HCT116 (cell line): Measurements from ENCODE around the gene SLC12A8. TPM values are rescaled to one million over a fixed set of nuclear protein-coding genes. Genes with fewer than 3 reads are reported as not detected.

Source experiments
- ATAC-seq: fragments of 200-7000 bp; cut with Tn5 transposase; 2 replicates; pipeline ENCODE4 v1.9.1; 2020; ENCODE audit warnings: mild to moderate bottlenecking, moderate library complexity
- BruUV-seq: library from RNA; stranded (reverse); fragments of 400-500 nt; replicated peaks from 2 replicates; lab custom pipeline; 2021; lab: Mats Ljungman, UMichigan
- CTCF ChIA-PET: fragments of 300-600 bp; sonication (Branson Sonifier 250); formaldehyde crosslinking; loops from one replicate; lab custom pipeline; 2021; ENCODE audit warnings: antibody characterized with exemption; lab: Charles Lee
- POLR2A ChIA-PET: fragments of 300-600, 350-600 bp; sonication (Branson Sonifier 250); formaldehyde crosslinking; loops from one replicate; lab custom pipeline; 2021; ENCODE audit warnings: antibody characterized with exemption; lab: Charles Lee
- RAD21 ChIA-PET, 2 experiments: fragments of 300-600 bp; sonication (Branson Sonifier 250); formaldehyde crosslinking; loops; one replicate each; lab custom pipeline; 2023; ENCODE audit warnings: low total read pairs in 2 of 2; ENCODE audit not compliant: uncharacterized antibody in 2 of 2, unreplicated experiment in 2 of 2, low non-redundant PET in 1 of 2; lab: Charles Lee
- DNase-seq: peaks from one replicate; pipeline ENCODE4 v3.0.0-alpha.2; 2010; ENCODE audit warnings: low read depth, low spot score
- H2AFZ ChIP-seq: fragments of 200-600 bp; shearing (Covaris generic), sonication (generic); 2 replicates; pipeline ENCODE4 v1.6.1; 2017; ENCODE audit warnings: low read depth, mixed run types, mixed read lengths, antibody characterized with exemption, low read length; ENCODE audit not compliant: poor library complexity, severe bottlenecking
- H3K27ac ChIP-seq: 2 replicates; pipeline ENCODE4 v1.5.1; 2012; ENCODE audit warnings: low read depth, low read length
- H3K27me3 ChIP-seq: fragments of 200-600 bp; sonication (generic); 2 replicates; pipeline ENCODE4 v1.6.1; 2016; ENCODE audit warnings: mixed run types, low read length, mixed read lengths; ENCODE audit not compliant: insufficient read depth
- H3K36me3 ChIP-seq, 2 experiments: fragments of 200-500 bp in 1 of 2; fragments of 200-600 bp in 1 of 2; sonication (Bioruptor generic) in 1 of 2; sonication (generic) in 1 of 2; 2 replicates each; pipeline versions ENCODE4 v1.5.1 to v1.6.1; 2014 to 2016; ENCODE audit warnings: low read length in 2 of 2, inconsistent platforms in 1 of 2, mixed read lengths in 1 of 2, mixed run types in 1 of 2; ENCODE audit not compliant: insufficient read depth in 2 of 2, control insufficient read depth in 1 of 2
- H3K4me1 ChIP-seq, 2 experiments: fragments of 200-600 bp in 1 of 2; sonication (generic) in 1 of 2; 2 replicates each; pipeline versions ENCODE4 v1.5.1 to v1.6.1; 2012 to 2017; ENCODE audit warnings: low read length in 2 of 2, inconsistent platforms in 1 of 2, mild to moderate bottlenecking in 1 of 2, mixed read lengths in 1 of 2, mixed run types in 1 of 2, moderate library complexity in 1 of 2; ENCODE audit not compliant: insufficient read depth in 2 of 2, control insufficient read depth in 1 of 2
- H3K4me2 ChIP-seq: fragments of 200-600 bp; sonication (generic); 2 replicates; pipeline ENCODE4 v1.6.1; 2017; ENCODE audit warnings: mixed run types, low read length, mixed read lengths
- H3K4me3 ChIP-seq, 2 experiments: fragments of 200-600 bp in 1 of 2; sonication (generic) in 1 of 2; replicated peaks in 1 of 2; 2 replicates each; pipeline ENCODE4 v1.5.1; 2011 to 2016; ENCODE audit warnings: low read length in 2 of 2, control low read depth in 1 of 2, low read depth in 1 of 2, mild to moderate bottlenecking in 1 of 2, mixed read lengths in 1 of 2, mixed run types in 1 of 2
- H3K79me2 ChIP-seq: fragments of 200-600 bp; sonication (generic); 2 replicates; pipeline ENCODE4 v1.6.1; 2017; ENCODE audit warnings: mild to moderate bottlenecking, mixed run types, low read length, moderate library complexity, mixed read lengths; ENCODE audit not compliant: insufficient read depth
- H3K9ac ChIP-seq: fragments of 200-600 bp; sonication (generic); 2 replicates; pipeline ENCODE4 v1.6.1; 2016; ENCODE audit warnings: low read length, mixed read lengths
- H3K9me2 ChIP-seq: fragments of 200-600 bp; sonication (generic), shearing (Covaris generic); 2 replicates; pipeline ENCODE4 v1.6.1; 2017; ENCODE audit warnings: mixed run types, mild to moderate bottlenecking, moderate library complexity; ENCODE audit not compliant: insufficient read depth
- H3K9me3 ChIP-seq, 2 experiments: fragments of 200-500 bp in 1 of 2; fragments of 200-600 bp in 1 of 2; sonication (Bioruptor generic) in 1 of 2; sonication (generic) in 1 of 2; 2 replicates each; pipeline ENCODE4 v1.6.1; 2014 to 2017; ENCODE audit warnings: low read length in 2 of 2, mixed read lengths in 2 of 2, inconsistent platforms in 1 of 2, low read depth in 1 of 2, mild to moderate bottlenecking in 1 of 2, mixed run types in 1 of 2, moderate library complexity in 1 of 2; ENCODE audit not compliant: control insufficient read depth in 1 of 2, insufficient read depth in 1 of 2
- H4K20me1 ChIP-seq: fragments of 200-600 bp; sonication (generic), shearing (Covaris generic); 2 replicates; pipeline ENCODE4 v1.6.1; 2017; ENCODE audit warnings: mixed run types, mild to moderate bottlenecking, moderate library complexity; ENCODE audit not compliant: insufficient read depth
- ATF3 ChIP-seq: IDR thresholded peaks from 2 replicates; pipeline ENCODE4 v1.6.1; 2012
- CBX3 ChIP-seq: IDR thresholded peaks from 2 replicates; pipeline ENCODE4 v1.6.1; 2012; ENCODE audit warnings: low read depth
- CEBPB ChIP-seq: IDR thresholded peaks from 2 replicates; pipeline ENCODE4 v1.6.1; 2012; ENCODE audit warnings: low read depth
- CTCF ChIP-seq, 3 experiments: fragments of 200-600 bp in 1 of 3; sonication (generic) in 1 of 3; IDR thresholded peaks in 2 of 3; conservative IDR thresholded peaks in 1 of 3; 2 replicates each; pipeline ENCODE4 v1.5.1; 2012 to 2017; ENCODE audit warnings: low read depth in 2 of 3, low read length in 2 of 3, antibody characterized with exemption in 1 of 3, borderline replicate concordance in 1 of 3, control low read depth in 1 of 3, mild to moderate bottlenecking in 1 of 3, mixed read lengths in 1 of 3, mixed run types in 1 of 3, moderate library complexity in 1 of 3; ENCODE audit not compliant: insufficient read depth in 1 of 3
- EGR1 ChIP-seq: IDR thresholded peaks from 2 replicates; pipeline ENCODE4 v1.6.1; 2012; ENCODE audit warnings: low read depth
- EZH2 ChIP-seq: fragments of 200-600 bp; sonication (generic); IDR thresholded peaks from 2 replicates; pipeline ENCODE4 v1.6.1; 2017; ENCODE audit warnings: antibody characterized with exemption, mixed run types
- EZH2phosphoT487 ChIP-seq: fragments of 200-600 bp; IDR thresholded peaks from 2 replicates; pipeline ENCODE4 v1.6.1; 2018; ENCODE audit warnings: antibody characterized with exemption, borderline replicate concordance
- FOSL1 ChIP-seq: IDR thresholded peaks from 2 replicates; pipeline ENCODE4 v1.6.1; 2012; ENCODE audit warnings: low read depth
- JUND ChIP-seq: IDR thresholded peaks from 2 replicates; pipeline ENCODE4 v1.6.1; 2012
- MAX ChIP-seq: IDR thresholded peaks from 2 replicates; pipeline ENCODE4 v1.6.1; 2012
- POLR2AphosphoS5 ChIP-seq: IDR thresholded peaks from 2 replicates; pipeline ENCODE4 v1.6.1; 2011; ENCODE audit warnings: mild to moderate bottlenecking, low read depth, low read length, moderate library complexity
- RAD21 ChIP-seq: IDR thresholded peaks from 2 replicates; pipeline ENCODE4 v1.6.1; 2012; ENCODE audit warnings: low read depth, mild to moderate bottlenecking
- SIN3A ChIP-seq: IDR thresholded peaks from 2 replicates; pipeline ENCODE4 v1.6.1; 2012; ENCODE audit warnings: low read depth
- SP1 ChIP-seq: IDR thresholded peaks from 2 replicates; pipeline ENCODE4 v1.6.1; 2012; ENCODE audit warnings: low read depth
- SRF ChIP-seq: IDR thresholded peaks from 2 replicates; pipeline ENCODE4 v1.6.1; 2012; ENCODE audit warnings: low read depth
- TCF7L2 ChIP-seq: IDR thresholded peaks from 2 replicates; pipeline ENCODE4 v1.7.0; 2011; ENCODE audit warnings: borderline replicate concordance, inconsistent platforms; ENCODE audit not compliant: insufficient read depth, insufficient read length; ENCODE audit errors: extremely low read depth
- YY1 ChIP-seq: IDR thresholded peaks from 2 replicates; pipeline ENCODE4 v1.6.1; 2011; ENCODE audit warnings: low read length, low read depth, moderate library complexity, mild to moderate bottlenecking; ENCODE audit not compliant: insufficient replicate concordance; ENCODE audit errors: extremely low read depth
- ZFX ChIP-seq: fragments of 450-650 bp; IDR thresholded peaks from 2 replicates; pipeline ENCODE4 v1.6.1; 2017
- intact Hi-C: fragments of 100-400 bp; cut with micrococcal nuclease; formaldehyde crosslinking; loops from 2 replicates; pipeline ENCODE4 v1.10.0; 2022
- total RNA-seq: library from RNA; stranded (reverse); gene quantifications from one replicate; pipeline ENCODE4 v1.2.1, GENCODE V29; 2021; ENCODE audit not compliant: unreplicated experiment
- TF ChIP-seq, protein P1 (sequence below): IDR thresholded peaks from 2 replicates; pipeline ENCODE4 v1.6.1; 2012; ENCODE audit warnings: low read depth

SLC12A8 gene
- total RNA-seq, 1 experiment from 2014 or later: 19.9 TPM

DNA sequence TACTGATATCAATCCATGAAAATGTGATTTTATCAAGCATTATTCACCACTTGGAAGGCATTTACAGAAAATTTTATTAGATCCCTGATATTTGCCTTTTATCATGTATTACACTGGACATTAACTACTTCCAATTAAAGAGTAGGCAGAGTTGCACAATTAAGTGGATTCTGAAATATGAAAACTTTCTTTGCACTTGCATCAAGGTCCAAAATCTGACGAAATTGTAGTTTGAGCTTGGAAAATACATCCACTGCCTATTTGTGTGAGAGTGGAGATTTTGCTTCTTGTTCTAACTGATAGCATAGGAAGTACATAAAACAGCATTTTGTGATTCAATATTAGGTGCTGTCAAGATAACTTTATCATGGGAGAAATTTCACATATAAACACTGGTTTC, 49.6 kb upstream of the SLC12A8 start:
- DNase-seq (no peak), ATAC-seq (no peak)
- Histone ChIP-seq H3K9me3 (no peaks in the 10 kb centered on the region), H3K27me3 (no peaks in the 10 kb centered on the region), H3K4me2 (no peak overlapping the region), H3K4me1 (no peaks in the 10 kb centered on the region), H3K9ac (no peak overlapping the region), H4K20me1 (peaks cover 7% of the 10 kb centered on the region; the same call in 1 of the 2 replicates), H3K79me2 (peaks cover 7% of the 10 kb centered on the region), H3K36me3 (no peaks in the 10 kb centered on the region), H2AFZ (no peak overlapping the region), H3K4me3 (no peak overlapping the region), H3K27ac (no peak overlapping the region), H3K9me2 (no peaks in the 10 kb centered on the region)
- ChIA-PET POLR2A (interaction anchor here (1.0 kb wide), 1 partner anchor 11 kb away, joined by 3 read pairs; no protein-coding TSS in a partner anchor), RAD21 (no interaction called here), CTCF (no interaction called here)
- intact Hi-C loops: no loop called here
- no TSS peak for BruUV-seq
- TF ChIP-seq TCF7L2 (no peak), FOSL1 (no peak), CBX3 (no peak), SRF (no peak), EGR1 (no peak), POLR2AphosphoS5 (no peak), RAD21 (no peak), MAX (no peak), ATF3 (no peak), EZH2 (no peak), SIN3A (no peak), CTCF (IDR thresholded peaks at IDR 0.05 in 2 of 3, conservative IDR thresholded peaks at IDR 0.05 in 1 of 3; ENCODE audit: borderline replicate concordance in 1 of 3, insufficient read depth in 1 of 3, low read depth in 2 of 3, low read length in 2 of 3) (no peak), YY1 (no peak), ZFX (no peak), EZH2phosphoT487 (no peak), SP1 (no peak), JUND (no peak), CEBPB (no peak)
- TF ChIP-seq, protein P1, sequence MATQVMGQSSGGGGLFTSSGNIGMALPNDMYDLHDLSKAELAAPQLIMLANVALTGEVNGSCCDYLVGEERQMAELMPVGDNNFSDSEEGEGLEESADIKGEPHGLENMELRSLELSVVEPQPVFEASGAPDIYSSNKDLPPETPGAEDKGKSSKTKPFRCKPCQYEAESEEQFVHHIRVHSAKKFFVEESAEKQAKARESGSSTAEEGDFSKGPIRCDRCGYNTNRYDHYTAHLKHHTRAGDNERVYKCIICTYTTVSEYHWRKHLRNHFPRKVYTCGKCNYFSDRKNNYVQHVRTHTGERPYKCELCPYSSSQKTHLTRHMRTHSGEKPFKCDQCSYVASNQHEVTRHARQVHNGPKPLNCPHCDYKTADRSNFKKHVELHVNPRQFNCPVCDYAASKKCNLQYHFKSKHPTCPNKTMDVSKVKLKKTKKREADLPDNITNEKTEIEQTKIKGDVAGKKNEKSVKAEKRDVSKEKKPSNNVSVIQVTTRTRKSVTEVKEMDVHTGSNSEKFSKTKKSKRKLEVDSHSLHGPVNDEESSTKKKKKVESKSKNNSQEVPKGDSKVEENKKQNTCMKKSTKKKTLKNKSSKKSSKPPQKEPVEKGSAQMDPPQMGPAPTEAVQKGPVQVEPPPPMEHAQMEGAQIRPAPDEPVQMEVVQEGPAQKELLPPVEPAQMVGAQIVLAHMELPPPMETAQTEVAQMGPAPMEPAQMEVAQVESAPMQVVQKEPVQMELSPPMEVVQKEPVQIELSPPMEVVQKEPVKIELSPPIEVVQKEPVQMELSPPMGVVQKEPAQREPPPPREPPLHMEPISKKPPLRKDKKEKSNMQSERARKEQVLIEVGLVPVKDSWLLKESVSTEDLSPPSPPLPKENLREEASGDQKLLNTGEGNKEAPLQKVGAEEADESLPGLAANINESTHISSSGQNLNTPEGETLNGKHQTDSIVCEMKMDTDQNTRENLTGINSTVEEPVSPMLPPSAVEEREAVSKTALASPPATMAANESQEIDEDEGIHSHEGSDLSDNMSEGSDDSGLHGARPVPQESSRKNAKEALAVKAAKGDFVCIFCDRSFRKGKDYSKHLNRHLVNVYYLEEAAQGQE: no peak
